GM19023 (cell line): ENCODE results near the gene SERINC5.
"Not testable (repeated sequence)": the region's sequence is repeated elsewhere in the genome, so short reads cannot be mapped to it uniquely, and the experiment has no call there.

ENCODE experiments used
- ATAC-seq: cut with Tn5 transposase; IDR thresholded peaks from one replicate; pipeline ENCODE4 v1.9.1; 2021; ENCODE audit warnings: mild to moderate bottlenecking, moderate library complexity; ENCODE audit not compliant: unreplicated experiment

The SERINC5 gene

DNA sequence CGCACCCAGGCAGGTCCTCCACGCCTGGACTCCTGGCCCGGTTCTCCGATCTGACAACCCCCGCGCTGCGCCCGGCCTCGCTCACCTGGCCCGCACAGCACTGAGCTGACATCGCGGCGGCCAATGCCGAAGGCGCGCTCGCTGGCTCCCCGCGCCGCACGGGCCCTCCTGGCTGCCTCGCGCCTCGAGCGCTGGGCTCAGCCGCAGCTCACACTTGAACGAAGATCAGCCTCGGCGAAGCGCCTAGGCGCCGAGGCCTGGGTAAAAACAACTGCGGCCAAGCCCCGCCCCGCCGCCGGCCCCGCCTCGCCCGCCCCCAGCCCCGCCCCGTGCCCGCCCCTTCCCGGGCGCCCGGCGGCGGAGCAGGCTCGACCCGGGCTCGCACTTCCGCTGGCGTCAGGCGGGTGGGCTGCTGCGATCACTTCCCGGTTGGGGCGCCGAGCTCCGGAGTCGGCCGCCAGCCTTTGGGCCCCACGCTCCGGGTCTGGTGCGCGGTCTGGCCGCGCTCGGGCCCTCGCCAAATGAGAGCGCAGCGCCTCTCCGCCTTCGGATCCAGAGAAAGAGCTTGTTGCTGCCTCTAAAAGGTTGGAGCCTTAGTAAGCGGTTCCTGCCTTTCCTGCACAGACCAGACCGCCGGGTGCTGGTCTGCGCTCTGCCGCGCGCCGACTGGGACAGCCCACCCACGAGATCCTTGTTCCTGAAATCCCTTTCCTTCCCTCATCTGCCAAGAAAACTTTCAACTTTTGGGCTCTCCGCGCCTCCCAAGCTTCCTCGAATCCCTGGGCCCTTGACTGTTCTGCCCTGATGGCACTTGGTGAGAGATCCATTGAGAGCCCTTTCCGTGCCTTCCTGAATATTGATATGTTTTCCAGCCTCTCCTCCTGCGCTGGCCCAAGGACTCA, at the start of gene SERINC5:
SERINC5 (minus strand) TSS at position 238 of the 902 bp plus-strand sequence; CDS start at position 112, 126 bp downstream.
- ATAC-seq: peak; percentile 86

DNA sequence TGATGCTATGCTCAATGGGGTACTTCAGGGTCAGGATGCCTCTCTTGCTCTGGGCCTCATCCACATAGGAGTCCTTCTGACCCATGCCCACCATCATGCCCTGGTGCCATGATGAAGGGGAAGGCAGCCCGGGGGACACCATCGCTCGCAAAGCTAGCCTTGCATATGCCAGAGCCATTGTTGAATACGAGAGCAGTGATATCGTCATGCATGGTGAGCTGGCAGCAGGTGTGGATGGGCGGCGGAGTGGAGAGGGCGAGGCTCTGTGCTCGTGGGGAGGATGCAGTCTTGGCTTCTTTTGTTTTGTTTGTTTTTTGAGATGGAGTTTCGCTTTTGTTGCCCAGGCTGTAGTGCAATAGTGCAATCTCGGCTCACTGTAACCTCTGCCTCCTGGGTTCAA, 46.8 kb upstream of the SERINC5 start:
- no peak for ATAC-seq

DNA sequence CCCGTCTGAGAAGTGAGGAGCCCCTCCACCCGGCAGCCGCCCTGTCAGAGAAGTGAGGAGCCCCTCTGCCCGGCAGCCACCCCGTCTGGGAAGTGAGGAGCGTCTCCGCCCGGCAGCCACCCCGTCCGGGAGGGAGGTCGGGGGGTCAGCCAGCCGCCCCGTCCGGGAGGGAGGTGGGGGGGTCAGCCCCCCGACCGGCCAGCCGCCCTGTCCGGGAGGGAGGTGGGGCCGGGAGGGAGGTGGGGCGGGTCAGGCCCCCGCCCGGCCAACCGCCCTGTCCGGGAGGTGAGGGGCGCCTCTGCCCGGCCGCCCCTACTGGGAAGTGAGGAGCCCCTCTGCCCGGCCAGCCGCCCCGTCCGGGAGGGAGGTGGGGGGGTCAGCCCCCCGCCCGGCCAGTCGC, 45.5 kb upstream of the SERINC5 start:
- not testable (repeated sequence) for ATAC-seq

DNA sequence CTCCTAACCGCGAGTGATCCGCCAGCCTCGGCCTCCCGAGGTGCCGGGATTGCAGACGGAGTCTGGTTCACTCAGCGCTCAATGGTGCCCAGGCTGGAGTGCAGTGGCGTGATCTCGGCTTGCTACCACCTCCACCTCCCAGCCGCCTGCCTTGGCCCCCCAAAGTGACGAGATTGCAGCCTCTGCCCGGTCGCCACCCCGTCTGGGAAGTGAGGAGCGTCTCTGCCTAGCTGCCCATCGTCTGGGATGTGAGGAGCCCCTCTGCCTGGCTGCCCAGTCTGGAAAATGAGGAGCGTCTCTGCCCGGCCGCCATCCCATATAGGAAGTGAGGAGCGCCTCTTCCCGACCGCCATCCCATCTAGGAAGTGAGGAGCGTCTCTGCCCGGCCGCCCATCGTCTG, 44.9 kb upstream of the SERINC5 start:
- not testable (repeated sequence) for ATAC-seq

DNA sequence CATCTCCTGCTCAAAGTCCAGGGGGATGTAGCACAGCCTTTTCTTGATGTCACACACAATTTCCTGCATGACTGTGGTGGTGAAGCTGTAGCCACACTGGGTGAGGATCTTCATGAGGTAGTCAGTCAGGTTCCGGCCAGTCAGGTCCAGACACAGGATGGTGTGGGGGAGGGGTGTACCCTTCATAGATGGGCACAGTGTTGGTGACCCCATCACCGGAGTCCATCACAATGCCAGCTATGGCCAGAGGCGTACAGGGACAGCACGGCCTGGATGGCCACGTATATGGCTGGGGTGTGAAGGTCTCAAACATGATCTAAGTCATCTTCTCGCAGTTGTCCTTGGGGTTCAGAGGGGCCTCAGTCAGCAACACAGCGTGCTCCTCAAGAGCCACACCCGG, 44.3 kb upstream of the SERINC5 start:
- no peak for ATAC-seq

DNA sequence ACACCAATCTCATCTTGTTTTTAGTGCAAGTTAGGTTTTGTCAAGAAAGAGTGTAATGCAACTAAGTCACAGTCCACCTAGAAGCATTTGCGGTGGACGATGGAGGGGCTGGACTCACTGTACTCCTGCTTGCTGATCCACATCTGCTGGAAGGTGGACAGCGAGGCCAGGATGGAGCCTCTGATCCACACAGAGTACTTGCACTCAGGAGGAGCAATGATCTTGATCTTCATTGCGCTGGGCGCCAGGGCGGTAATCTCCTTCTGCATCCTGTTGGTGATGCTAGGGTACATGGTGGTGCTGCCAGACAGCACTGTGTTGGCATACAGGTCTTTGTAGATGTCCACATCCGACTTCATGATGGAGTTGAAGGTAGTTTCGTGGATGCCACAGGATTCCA, 43.8 kb upstream of the SERINC5 start:
- ATAC-seq: no peak

DNA sequence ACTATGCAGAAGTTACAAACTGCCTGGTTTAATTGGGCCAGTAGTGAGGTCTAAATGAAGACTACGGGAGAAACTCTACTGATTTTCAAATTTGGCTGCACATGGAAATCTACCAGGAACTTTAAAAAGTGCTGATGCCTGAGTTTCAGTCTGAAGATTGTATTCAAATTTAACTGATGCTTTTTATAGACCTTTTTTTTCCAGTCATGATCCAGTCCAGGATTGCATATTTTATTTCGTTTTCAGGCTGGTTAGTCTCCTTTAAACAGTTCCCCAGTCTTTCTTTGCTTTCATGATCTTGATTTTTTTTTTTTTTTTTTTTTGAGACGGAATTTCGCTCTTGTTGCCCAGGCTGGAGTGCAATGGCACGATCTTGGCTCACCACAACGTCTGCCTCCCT, 40.3 kb upstream of the SERINC5 start:
- ATAC-seq: no peak

DNA sequence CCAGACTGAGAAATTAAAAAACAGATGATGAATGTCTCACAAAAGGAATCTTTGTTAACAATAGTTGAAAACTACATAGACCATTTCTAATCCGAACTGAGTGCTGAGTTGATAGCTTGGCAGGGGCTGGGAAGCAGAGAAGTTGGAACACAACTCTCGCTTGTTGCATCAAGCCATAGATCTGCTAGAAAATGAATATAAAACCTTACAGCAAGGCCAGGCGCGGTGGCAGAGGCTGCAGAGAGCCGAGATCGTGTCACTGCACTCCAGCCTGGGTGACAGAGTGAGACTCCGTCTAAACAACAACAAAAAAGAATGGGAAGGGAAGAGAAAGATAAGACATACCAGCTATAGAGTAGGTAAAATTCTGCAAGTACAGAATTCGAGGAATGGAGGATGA, 35.9 kb upstream of the SERINC5 start:
- no peak for ATAC-seq

DNA sequence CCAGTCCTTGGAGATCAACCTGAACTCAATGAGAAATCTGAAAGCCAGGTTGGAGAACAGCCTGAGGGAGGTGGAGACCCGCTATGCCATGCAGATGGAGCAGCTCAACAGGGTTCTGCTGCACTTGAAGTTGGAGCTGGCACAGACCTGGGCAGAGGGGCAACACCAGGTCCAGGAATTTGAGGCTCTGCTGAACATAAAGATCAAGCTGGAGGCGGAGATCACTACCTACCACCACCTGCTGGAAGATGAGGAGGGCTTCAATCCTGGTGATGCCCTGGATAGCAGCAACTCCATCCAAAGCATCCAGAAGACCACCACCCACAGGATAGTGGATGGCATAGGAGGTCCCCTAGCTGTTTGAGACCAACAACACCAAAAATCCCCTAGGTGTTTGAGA, 33.5 kb upstream of the SERINC5 start:
- no peak for ATAC-seq

DNA sequence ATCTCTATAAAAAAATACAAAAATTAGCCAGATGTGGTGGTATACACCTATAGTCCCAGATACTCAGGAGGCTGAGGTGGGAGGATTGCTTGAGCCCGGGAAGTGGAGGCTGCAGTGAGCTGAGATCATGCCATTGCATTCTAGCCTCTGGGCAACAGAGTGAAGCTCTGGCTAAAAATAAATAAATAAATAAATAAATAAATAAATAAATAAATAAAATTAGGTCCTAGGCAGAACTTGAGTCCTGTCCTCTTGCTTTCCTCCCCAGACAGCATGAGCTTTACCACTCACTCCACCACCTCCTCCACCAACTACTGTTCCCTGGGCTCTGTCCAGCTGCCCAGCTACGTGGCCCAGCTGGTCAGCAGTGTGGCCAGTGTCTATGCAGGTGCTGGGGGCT, 32.3 kb upstream of the SERINC5 start:
- no peak for ATAC-seq

DNA sequence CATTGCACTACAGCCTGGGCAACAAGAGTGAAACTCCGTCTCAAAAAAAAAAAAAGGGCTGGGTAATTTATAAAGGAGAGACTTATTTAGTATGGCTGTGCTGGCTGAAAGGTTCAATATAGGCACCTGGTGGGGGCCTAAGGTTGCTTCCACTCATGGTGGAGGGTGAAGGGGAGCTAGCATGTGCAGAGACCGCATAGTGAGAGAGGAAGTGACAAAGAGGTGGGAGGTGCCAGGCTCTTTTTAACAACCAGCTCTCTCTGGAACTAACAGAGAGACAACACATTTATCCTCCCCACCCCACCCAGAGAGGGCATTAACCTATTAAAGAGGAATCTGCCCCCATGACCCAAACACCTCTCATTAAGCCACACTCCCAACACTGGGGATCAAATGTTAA, 28.9 kb upstream of the SERINC5 start:
- ATAC-seq: no peak

DNA sequence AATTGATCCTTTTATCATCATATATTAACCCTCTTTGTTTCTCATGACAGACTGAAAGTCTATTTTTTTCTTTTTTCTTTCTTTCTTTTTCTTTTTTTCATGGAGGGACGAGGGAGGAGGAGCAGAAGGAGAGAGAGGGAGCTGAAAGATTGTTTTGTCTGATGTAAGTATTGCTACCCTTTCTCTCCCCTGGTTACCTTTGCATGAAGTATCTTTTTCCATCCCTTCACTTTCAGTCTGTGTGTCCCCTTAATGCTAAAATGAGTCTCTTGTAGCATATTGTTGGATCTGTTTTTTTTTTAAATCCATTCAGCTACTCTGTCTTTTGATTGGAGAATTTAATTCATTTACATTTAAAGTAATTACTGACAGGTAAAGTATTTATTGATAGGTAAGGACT, 27.5 kb upstream of the SERINC5 start:
- no peak for ATAC-seq

DNA sequence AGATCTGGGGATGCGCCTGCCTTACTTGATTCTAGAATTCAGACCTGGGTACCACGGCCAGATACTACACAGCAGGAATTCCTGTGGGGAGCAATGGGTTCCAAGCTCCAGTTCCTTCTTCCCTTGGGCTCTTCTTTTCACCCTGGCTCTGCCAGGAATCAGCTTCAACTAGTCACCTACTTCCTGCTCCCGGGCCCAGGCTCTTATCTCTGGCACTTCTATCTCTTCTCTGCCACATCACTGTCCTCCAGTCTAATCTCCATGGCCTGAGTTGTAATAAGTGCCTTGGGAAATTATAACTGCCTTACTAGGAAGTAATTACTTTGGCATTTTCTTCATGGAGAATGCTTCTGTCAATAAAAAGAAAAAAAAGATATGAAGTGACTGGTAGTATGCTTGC, 26.2 kb upstream of the SERINC5 start:
- no peak for ATAC-seq

DNA sequence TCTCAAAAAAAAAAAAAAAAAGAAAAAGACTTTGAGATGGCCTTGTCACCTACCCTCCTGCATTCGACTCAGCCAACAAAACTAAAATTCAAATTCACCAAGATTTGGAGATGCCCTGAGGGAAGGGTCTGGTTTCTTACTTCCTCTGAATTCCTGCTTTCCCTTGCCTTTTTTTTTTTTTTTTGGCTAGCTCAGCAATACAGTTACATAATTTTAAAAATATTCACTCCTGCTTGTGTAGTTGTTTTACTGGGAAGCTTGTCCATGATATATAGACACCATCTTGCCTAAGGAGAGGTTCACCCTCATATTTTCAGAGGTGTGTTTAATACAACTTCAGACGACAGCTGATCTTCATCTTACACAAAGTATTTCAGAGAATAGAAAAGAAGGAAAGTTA, 21.3 kb upstream of the SERINC5 start:
- ATAC-seq: no peak

DNA sequence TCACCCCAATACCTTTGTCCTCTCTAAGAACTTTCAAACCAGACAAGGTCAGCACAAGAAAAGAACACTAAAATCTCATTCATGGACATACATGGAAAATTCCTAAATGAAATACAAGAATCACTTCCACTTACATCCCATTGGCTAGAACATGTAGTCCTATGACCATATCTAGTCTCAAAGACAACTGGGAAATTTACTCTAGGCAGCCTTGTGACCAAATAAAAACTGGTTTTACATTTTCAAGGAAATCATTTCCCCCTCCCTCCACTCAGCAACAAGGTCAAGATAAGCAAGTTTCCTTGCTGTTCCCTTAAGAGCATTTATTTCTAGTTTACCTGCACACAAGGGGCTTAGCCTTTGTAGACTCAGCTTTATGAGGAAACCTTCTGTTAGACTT, 20.3 kb upstream of the SERINC5 start:
- ATAC-seq: no peak

DNA sequence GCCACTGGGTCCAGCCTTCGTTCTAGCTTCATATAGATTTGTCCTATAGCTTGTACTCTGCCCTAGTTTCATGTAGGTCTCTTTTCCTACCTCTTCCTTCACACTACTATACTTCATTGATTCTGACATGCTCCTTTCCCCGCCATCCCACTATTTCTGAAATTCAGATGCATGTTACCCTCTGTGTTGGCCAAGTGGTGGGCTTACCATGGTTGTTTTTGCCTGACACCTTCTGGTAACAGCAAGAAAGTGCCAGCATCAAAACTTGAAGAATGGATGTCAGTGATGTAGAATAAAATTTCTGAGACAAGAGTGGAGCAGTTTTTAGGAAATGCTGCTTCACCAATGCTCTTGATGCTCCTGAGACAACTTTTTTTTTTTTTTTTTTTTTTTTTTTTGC, 19.5 kb upstream of the SERINC5 start:
- ATAC-seq: no peak

DNA sequence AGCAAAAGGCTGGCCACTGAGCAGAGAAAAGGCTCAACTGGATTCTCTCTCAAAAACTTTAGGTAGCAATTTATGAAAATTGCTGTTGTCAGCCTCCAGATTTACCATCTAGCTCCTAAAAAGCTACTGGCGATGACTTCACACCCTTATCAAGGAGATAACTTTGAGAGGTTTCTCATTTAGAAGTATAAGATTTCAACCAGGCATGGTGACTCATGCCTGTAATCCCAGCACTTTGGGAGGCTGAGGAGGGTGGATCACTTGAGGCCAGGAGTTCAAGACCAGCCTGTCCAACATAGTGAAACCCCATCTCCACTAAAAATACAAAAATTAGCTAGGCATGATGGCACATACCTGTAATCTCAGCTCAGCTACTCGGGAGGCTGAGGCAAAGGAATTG, 14.7 kb upstream of the SERINC5 start:
- ATAC-seq: not testable (repeated sequence)

DNA sequence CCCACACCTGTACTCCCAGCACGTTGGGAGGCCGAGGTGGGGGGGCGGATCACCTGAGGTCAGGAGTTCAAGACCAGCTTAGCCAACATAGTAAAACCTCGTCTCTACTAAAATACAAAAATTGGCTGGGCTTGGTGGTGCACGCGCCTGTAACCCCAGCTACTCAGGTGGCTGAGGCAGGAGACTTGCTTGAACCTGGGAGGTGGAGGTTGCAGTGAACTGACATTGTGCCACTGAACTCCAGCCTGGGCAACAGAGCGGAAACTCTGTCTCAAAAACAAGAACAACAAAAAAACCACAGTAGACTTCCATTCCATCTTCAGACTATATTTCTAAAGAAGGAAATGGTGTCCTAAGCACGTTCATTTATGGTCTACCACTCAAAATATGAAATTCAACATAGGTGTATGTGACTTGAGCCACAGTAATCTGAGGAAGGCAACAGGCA, 14.2 kb upstream of the SERINC5 start:
- no peak for ATAC-seq

DNA sequence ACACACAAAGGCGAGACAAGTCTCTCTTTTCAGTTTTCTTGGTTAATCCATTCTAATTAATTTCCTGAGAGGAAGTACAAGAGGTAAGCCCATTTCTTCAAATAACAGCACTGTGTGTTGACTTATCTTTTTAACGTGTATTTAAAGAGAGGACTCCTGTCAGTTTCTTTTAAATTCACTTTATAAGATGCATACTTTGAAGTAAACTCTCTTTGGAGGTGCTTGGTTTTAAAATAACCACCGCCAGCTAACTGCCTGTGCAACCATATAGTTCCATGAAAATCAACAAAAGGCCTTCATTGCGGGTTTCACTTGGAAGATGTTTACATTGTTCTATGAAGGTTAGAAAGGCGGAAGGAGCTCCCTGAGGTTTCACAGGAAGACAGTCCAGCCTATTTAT, 13.1 kb upstream of the SERINC5 start:
- ATAC-seq: no peak

DNA sequence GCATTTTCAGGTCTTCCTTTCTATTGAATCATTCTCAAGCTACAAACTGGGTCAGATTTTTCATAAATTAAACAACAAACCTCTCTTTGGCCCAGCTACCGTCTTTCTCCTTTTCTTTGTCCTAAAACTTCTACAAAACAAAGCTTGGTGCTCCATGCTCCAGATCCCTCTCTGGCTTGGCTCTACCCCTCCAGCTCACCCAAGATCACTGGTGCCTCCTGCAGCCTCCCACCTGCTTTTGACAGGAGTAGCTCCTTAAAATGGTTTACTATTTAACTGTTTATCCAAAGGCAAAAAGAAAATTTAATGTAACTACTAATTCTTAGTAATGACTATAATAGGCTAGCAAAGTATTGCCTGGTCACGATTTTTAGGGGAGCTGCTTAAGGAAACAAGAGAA, 10.7 kb upstream of the SERINC5 start:
- ATAC-seq: no peak

DNA sequence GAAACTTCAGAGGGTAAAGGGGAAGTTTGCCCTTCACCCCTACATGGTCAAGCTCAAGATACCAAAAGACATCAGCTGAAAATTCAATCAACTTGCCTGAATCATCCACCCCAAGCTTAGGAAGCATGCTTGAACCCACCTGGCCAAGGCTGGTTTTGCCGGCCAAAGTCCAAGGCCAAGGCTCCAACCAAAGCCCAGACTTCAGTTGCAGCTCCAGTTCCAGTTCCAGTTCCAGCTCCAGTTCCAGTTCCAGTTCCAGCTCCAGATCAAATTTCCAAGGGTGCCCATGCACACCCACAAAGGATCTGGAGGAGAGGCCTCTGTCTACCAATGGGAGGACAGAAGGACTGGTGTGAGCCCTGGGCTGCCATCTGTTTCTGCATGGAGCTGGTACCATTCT, 4.6 kb upstream of the SERINC5 start:
- no peak for ATAC-seq

DNA sequence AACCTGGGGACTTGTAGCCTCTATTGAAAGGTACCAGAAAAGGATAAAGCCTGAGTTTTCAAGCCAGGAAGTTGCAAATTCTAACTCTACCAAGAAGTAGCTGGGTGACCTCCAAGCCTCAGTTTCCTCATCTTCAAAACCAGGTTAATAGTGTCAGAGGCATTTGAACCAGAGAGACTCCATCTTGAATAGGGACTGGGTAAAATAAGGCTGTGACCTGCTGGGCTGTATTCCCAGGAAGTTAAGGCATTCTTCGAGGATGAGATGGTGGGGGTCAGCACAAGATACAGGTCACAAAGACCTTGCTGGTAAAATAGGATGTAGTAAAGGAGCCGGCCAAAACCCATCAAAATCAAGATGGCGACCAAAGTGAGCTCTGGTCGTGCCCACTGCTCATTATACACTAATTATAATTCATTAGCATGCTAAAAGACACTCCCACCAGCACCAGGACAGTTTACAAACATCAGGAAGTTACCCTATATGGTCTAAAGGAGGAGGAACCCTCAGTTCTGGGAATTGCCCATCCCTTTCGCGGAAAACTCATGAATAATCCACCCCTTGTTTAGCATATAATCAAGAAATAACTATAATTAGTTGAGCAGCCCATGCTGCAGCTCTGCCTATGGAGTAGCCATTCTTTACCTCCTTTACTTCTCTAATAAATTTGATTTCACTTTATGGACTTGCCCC, 3.8 kb upstream of the SERINC5 start:
- ATAC-seq: no peak
